DND-41 (cell line): ENCODE results near the gene DNAH10.

Experiments used
- EZH2 ChIP-seq: IDR thresholded peaks from 3 replicates; pipeline ENCODE4 v1.6.1; 2012; ENCODE audit warnings: borderline replicate concordance, low read depth, mild to moderate bottlenecking, moderate library complexity, low read length, inconsistent platforms; ENCODE audit not compliant: severe bottlenecking
- TF ChIP-seq, protein P1 (sequence below): IDR thresholded peaks from 2 replicates; pipeline ENCODE4 v1.5.1; 2012; ENCODE audit warnings: borderline replicate concordance, low read length, moderate library complexity, mild to moderate bottlenecking; ENCODE audit not compliant: poor library complexity, severe bottlenecking; ENCODE audit errors: extremely low read depth

DNA sequence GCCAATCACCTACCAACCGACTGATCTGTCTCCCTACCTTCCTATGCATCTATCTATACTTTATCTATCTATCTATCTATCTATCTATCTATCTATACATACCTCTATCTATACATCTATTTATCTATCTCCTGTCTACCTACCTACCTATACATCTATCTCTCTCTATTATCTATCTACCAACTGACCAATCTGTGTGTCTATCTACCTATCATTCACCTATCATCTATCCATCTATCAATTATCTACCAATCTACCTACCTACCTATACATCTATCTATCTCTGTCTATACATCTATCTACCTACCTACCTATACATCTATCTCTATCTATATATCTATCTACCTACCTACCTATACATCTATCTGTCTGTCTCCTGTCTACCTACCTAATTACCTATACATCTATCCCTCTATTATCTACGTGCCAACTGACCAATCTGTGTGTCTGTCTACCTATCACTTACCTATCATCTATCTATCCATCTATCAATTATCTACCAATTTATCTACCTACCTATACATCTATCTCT, 3.5 kb downstream of the DNAH10 start:
- TF ChIP-seq, protein P1, sequence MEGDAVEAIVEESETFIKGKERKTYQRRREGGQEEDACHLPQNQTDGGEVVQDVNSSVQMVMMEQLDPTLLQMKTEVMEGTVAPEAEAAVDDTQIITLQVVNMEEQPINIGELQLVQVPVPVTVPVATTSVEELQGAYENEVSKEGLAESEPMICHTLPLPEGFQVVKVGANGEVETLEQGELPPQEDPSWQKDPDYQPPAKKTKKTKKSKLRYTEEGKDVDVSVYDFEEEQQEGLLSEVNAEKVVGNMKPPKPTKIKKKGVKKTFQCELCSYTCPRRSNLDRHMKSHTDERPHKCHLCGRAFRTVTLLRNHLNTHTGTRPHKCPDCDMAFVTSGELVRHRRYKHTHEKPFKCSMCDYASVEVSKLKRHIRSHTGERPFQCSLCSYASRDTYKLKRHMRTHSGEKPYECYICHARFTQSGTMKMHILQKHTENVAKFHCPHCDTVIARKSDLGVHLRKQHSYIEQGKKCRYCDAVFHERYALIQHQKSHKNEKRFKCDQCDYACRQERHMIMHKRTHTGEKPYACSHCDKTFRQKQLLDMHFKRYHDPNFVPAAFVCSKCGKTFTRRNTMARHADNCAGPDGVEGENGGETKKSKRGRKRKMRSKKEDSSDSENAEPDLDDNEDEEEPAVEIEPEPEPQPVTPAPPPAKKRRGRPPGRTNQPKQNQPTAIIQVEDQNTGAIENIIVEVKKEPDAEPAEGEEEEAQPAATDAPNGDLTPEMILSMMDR, result no peak
- TF ChIP-seq EZH2, result no peak
